WTC11 (cell line): ENCODE data around the gene EFCAB14.

Source experiments
- CBFB ChIP-seq: sonication (generic); formaldehyde crosslinking; IDR thresholded peaks from 2 replicates; pipeline ENCODE4 v1.8.1; 2022; ENCODE audit warnings: mild to moderate bottlenecking, low read depth, missing genetic modification reagents
- FOXJ3 ChIP-seq: sonication (generic); formaldehyde crosslinking; IDR thresholded peaks from 2 replicates; pipeline ENCODE4 v1.9.0; 2021; ENCODE audit warnings: missing genetic modification reagents, mild to moderate bottlenecking, borderline replicate concordance

- TF ChIP-seq FOXJ3 (CRISPR knock-in tag) (no peak), CBFB (CRISPR knock-in tag) (peak; percentile 81; the same call in 1 of the 2 replicates)
Measured at GRCh38 chr1:46667782-46668760, 50.8 kb downstream of the EFCAB14 start, which contains the start of gene ATPAF1.
